AG10803 (cell line): ENCODE data around the gene PTPRG.
A peak's percentile ranks its signal among the peaks of the same experiment; 100 is the strongest.

ENCODE experiments used
- DNase-seq: peaks from one replicate; pipeline ENCODE4 v3.0.0; 2010; ENCODE audit warnings: low read depth
- H3K4me3 ChIP-seq: 2 replicates; pipeline ENCODE4 v1.5.1; 2011; ENCODE audit warnings: mild to moderate bottlenecking, low read length, control low read depth
- CTCF ChIP-seq: conservative IDR thresholded peaks from 2 replicates; pipeline ENCODE4 v1.5.1; 2011; ENCODE audit warnings: mild to moderate bottlenecking, low read length, control low read depth, inconsistent platforms

PTPRG gene

DNA sequence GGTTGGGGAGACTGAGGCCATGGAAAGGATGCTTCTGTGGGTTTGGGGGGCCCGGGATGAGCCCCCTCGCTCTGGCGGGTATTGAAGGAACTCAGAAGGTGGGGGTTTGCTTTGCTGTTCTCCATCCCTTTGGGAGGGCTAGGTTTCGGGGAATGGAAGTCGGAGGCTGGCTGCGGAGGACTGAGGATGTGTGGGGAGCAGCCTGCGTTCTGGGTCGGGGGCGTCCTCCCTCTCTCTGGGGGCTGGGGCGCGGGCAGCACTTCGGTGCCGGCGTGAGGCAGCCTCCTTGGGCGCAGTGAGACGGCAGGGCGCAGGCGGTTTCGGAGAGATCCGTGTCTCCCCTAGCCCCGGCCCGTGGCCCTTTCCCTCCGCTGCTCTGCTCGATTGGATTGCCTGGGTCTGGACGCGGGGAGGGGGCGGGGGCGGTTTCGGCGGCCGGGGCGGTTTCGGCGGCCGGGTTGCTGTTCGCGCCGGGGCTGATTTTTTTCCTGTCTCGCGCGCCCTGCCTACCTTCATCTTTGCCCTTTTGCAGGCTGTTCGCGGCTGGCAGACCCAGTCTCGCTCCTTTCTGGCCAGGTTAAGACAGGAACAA, 1.4 kb downstream of the PTPRG start:
- peak; percentile 29 for DNase-seq
- peak overlapping the region; percentile 85 for H3K4me3 ChIP-seq
- no peak for TF ChIP-seq CTCF

GRCh38 chr3:61563313-61564271, 2.2 kb downstream of the PTPRG start:
- peak overlapping the region; percentile 85 for H3K4me3 ChIP-seq
- no peak for TF ChIP-seq CTCF
- peak; percentile 3 for DNase-seq

DNA sequence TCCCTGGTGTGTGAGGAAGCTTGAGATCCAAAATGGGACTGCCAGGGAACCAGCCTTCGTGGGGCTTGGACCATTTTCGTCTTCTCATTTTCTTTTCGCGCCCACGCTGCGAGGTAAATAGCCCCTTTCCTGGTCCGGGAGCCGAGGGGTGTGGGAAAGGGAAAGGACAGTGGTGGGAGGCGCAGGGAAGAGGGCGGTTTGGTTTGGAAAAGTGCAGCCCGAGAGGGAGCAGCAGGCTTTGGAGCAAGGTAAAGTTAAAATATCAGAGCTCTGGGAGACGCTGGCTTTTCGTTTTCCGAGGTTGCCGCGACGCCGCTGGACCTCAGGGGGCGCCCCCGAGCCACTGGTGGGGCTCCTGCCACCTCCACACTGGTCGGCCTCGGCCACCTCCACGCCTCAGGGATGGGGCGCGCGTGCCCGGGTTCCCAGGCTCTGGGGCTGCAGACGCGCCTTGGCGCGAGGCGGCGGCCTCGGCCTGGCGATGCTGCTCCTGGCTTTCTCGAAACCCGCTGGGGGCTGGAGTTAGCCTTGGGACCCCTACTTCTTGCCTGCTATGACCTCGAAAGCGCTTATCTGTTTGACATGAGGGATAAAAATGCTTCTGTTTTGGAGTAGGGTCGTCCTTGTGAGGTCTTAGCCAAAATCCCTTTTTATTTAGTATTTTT, 3.2 kb downstream of the PTPRG start:
- peak; percentile 65 for TF ChIP-seq CTCF
- H3K4me3 ChIP-seq = peak overlapping the region; percentile 85
- DNase-seq = peak; percentile 68

- TF ChIP-seq CTCF = no peak
- no peak overlapping the region for H3K4me3 ChIP-seq
- DNase-seq = no peak
Observed at GRCh38 chr3:61565569-61565968, 4.2 kb downstream of the PTPRG start.

DNA sequence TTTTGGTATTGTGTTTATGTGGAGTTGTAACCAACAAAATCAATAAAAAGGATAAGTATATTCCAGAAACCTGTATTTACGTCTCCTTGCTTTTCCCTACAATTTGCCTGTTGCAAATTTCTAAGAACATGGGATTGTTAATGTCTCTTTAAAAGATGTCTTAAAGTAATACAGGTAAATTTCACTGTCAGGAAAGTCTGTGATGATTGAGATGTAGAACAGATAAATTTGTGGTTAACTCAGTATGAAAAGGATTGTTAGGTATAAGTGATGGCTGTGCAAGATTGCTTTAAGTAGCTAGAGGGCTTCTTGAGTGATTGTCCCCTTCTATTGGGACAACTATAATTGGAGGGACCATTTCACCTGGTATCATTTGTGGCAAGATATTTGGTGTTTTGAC, 6.8 kb downstream of the PTPRG start:
- no peak overlapping the region for H3K4me3 ChIP-seq
- no peak for TF ChIP-seq CTCF
- DNase-seq = no peak

DNA sequence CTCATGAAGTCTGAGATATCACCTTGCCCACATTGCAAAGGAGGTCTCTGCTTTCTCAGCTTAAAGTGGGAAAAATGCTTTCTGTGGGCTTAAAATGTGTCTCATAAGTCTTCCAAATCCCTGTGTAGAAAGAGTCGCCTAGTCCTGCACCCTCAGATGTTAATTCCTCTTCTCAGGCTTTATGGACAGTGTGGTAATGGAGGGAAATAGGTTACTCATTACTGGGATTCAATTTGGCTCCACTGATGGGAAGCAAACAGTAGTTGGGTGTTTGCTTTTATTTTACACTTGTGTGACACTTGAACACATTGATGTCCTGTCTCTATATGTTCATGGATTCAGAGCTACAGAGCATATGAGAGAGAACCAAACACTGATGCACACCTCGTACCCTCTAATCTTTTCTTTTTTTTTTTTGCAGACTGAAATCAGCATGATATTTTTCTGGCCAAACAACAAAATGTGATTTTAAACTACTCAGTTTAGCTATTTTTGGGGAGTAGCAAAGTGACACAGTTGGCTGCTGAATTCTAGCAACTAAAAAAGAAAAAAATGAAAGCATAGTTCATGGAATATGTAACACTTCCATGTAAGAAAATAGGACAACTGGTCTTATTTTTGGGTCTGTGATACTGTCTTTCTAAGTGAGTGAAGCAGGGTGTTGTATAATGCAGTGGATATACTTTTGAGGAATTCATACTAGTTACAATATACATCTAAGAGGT, 8.6 kb downstream of the PTPRG start:
- TF ChIP-seq CTCF = no peak
- H3K4me3 ChIP-seq = no peak overlapping the region
- no peak for DNase-seq
